ENCODE data around the gene NXF1. TPM values are rescaled to one million over a fixed set of nuclear protein-coding genes. Genes with fewer than 3 reads are reported as not detected.
"Not testable (repeated sequence)": the region's sequence is repeated elsewhere in the genome, so short reads cannot be mapped to it uniquely, and the experiment has no call there.

The NXF1 gene
- total RNA-seq, 2 experiments from 2014 or later: 70.8 to 83.6 TPM

GRCh38 chr11:62786318-62787004, 18.8 kb downstream of the NXF1 start:
- Mint-ChIP-seq H3K9me3 (no peaks in the 10 kb centered on the region), H3K4me3 (peak overlapping the region; percentile 79), H3K27ac (peak overlapping the region; percentile 88), H3K27me3 (no peaks in the 10 kb centered on the region), H3K36me3 (peaks cover 18% of the 10 kb centered on the region), H3K4me1 (ENCODE audit: low read depth) (peaks cover 36% of the 10 kb centered on the region)
- peak; percentile 91 for DNase-seq
- intact Hi-C loops (cut with micrococcal nuclease): loop anchor here (1.0 kb wide), 7 partner anchors 15 to 95 kb away; partner anchors contain the start of genes HNRNPUL2, NXF1, TAF6L and WDR74
- CTCF ChIA-PET: interaction anchor here (0.6 to 4.1 kb wide), 51 partner anchors 10 to 372 kb away, joined by 3 to 89 read pairs (median 5); partner anchors contain the start of genes B3GAT3, C11orf98, CSKMT and EEF1G
- POLR2A ChIA-PET: interaction anchor here (0.8 to 7.7 kb wide), 20 partner anchors 9 to 195 kb away, joined by 3 to 96 read pairs (median 8); partner anchors contain the start of genes INTS5, LBHD1, NXF1 and POLR2G

- ChIA-PET POLR2A (no interaction called here), CTCF (no interaction called here)
- Mint-ChIP-seq H3K27ac (no peak overlapping the region), H3K4me1 (ENCODE audit: low read depth) (peaks cover 18% of the 10 kb centered on the region), H3K9me3 (no peaks in the 10 kb centered on the region), H3K27me3 (no peaks in the 10 kb centered on the region), H3K36me3 (peaks cover 8% of the 10 kb centered on the region), H3K4me3 (no peak overlapping the region)
- intact Hi-C loops (cut with micrococcal nuclease): no loop called here
- no peak for DNase-seq
Measured at GRCh38 chr11:62782753-62783152, 22.5 kb downstream of the NXF1 start.

- H3K4me3 Mint-ChIP-seq: no peak overlapping the region
- H3K9me3 Mint-ChIP-seq: no peaks in the 10 kb centered on the region
- peaks cover 20% of the 10 kb centered on the region for H3K4me1 Mint-ChIP-seq (ENCODE audit: low read depth)
- intact Hi-C loops (cut with micrococcal nuclease): no loop called here
- CTCF ChIA-PET: interaction anchor here (9.0 kb wide), 1 partner anchor 8 kb away, joined by 89 read pairs; the partner anchor contains the start of gene TMEM179B
- DNase-seq: no peak
- H3K27ac Mint-ChIP-seq: peak overlapping the region; percentile 60
- peaks cover 4% of the 10 kb centered on the region for H3K36me3 Mint-ChIP-seq
- POLR2A ChIA-PET: interaction anchor here (2.2 kb wide), 1 partner anchor 8 kb away, joined by 9 read pairs; no protein-coding TSS in a partner anchor
- no peaks in the 10 kb centered on the region for H3K27me3 Mint-ChIP-seq
Measured at GRCh38 chr11:62778441-62778840, 26.8 kb downstream of the NXF1 start.

GRCh38 chr11:62777389-62777788, 27.9 kb downstream of the NXF1 start:
- intact Hi-C loops (cut with micrococcal nuclease): no loop called here
- H3K4me3 Mint-ChIP-seq: no peak overlapping the region
- peak; percentile 36 for DNase-seq
- peaks cover 20% of the 10 kb centered on the region for H3K4me1 Mint-ChIP-seq (ENCODE audit: low read depth)
- peaks cover 4% of the 10 kb centered on the region for H3K36me3 Mint-ChIP-seq
- CTCF ChIA-PET: interaction anchor here (9.0 kb wide), 1 partner anchor 9 kb away, joined by 89 read pairs; the partner anchor contains the start of gene TMEM179B
- H3K9me3 Mint-ChIP-seq: no peaks in the 10 kb centered on the region
- POLR2A ChIA-PET: interaction anchor here (0.7 to 2.2 kb wide), 4 partner anchors 9 to 104 kb away, joined by 3 to 9 read pairs (median 4); partner anchors contain the start of genes NXF1 and SLC3A2
- peak overlapping the region; percentile 64 for H3K27ac Mint-ChIP-seq
- H3K27me3 Mint-ChIP-seq: no peaks in the 10 kb centered on the region

GRCh38 chr11:62775646-62776045, 29.6 kb downstream of the NXF1 start:
- POLR2A ChIA-PET: interaction anchor here (1.2 to 2.4 kb wide), 3 partner anchors 11 to 65 kb away, joined by 3 to 11 read pairs (median 6); partner anchors contain the start of gene TMEM179B
- H3K27me3 Mint-ChIP-seq: no peaks in the 10 kb centered on the region
- CTCF ChIA-PET: interaction anchor here (1.0 to 9.0 kb wide), 2 partner anchors 8 to 11 kb away, joined by 4 to 89 read pairs; partner anchors contain the start of gene TMEM179B
- peaks cover 4% of the 10 kb centered on the region for H3K36me3 Mint-ChIP-seq
- no peak overlapping the region for H3K4me3 Mint-ChIP-seq
- H3K4me1 Mint-ChIP-seq (ENCODE audit: low read depth): peaks cover 26% of the 10 kb centered on the region
- H3K9me3 Mint-ChIP-seq: no peaks in the 10 kb centered on the region
- intact Hi-C loops (cut with micrococcal nuclease): no loop called here
- H3K27ac Mint-ChIP-seq: peak overlapping the region; percentile 42
- no peak for DNase-seq

- Mint-ChIP-seq H3K27me3 (no peaks in the 10 kb centered on the region), H3K9me3 (no peaks in the 10 kb centered on the region), H3K27ac (no peak overlapping the region), H3K4me3 (no peak overlapping the region), H3K4me1 (ENCODE audit: low read depth) (peaks cover 38% of the 10 kb centered on the region), H3K36me3 (peaks cover 6% of the 10 kb centered on the region)
- intact Hi-C loops (cut with micrococcal nuclease): no loop called here
- CTCF ChIA-PET: interaction anchor here (9.0 kb wide), 1 partner anchor 12 kb away, joined by 89 read pairs; the partner anchor contains the start of gene TMEM179B
- DNase-seq: no peak
- POLR2A ChIA-PET: interaction anchor here (0.6 to 2.4 kb wide), 5 partner anchors 13 to 161 kb away, joined by 3 to 11 read pairs (median 4); partner anchors contain the start of genes ROM1, SLC3A2 and TMEM179B
Measured at GRCh38 chr11:62774407-62774806, 30.8 kb downstream of the NXF1 start.

- H3K4me3 Mint-ChIP-seq: peak within 1 kb of the TSS; percentile 79
- peak within 1 kb of the TSS; percentile 94 for H3K27ac Mint-ChIP-seq
- CTCF ChIA-PET: interaction anchor here (0.9 to 9.0 kb wide), 6 partner anchors 10 to 347 kb away, joined by 3 to 89 read pairs (median 4); partner anchors contain the start of genes POLR2G, SLC3A2, TMEM179B and ZBTB3
- H3K9me3 Mint-ChIP-seq: no peaks in the 10 kb centered on the region
- intact Hi-C loops (cut with micrococcal nuclease): loop anchor here (1.0 to 2.0 kb wide), 5 partner anchors 10 to 69 kb away; partner anchors contain the start of genes POLR2G, TMEM179B, TTC9C and ZBTB3
- POLR2A ChIA-PET: interaction anchor here (0.7 to 4.2 kb wide), 12 partner anchors 10 to 369 kb away, joined by 3 to 32 read pairs (median 5); partner anchors contain the start of genes HNRNPUL2, NXF1, POLR2G and SLC3A2
- H3K27me3 Mint-ChIP-seq: no peaks in the 10 kb centered on the region
- DNase-seq: peak; percentile 98
- peaks cover 24% of the 10 kb centered on the region for H3K4me1 Mint-ChIP-seq (ENCODE audit: low read depth)
- peaks cover 8% of the 10 kb centered on the region for H3K36me3 Mint-ChIP-seq
Measured at GRCh38 chr11:62771144-62772021, 33.9 kb downstream of the NXF1 start, which contains the start of gene TAF6L. Gene TAF6L (plus strand): TSS chr11:62771396. CDS start chr11:62775784, 4,388 bp downstream.

- Mint-ChIP-seq H3K36me3 (peaks cover 13% of the 10 kb centered on the region), H3K4me1 (ENCODE audit: low read depth) (peaks cover 26% of the 10 kb centered on the region), H3K27ac (peak overlapping the region; percentile 94), H3K27me3 (no peaks in the 10 kb centered on the region), H3K9me3 (no peaks in the 10 kb centered on the region), H3K4me3 (peak overlapping the region; percentile 79)
- DNase-seq: peak; percentile 34
- intact Hi-C loops (cut with micrococcal nuclease): loop anchor here (1.0 to 2.0 kb wide), 5 partner anchors 9 to 70 kb away; partner anchors contain the start of genes POLR2G, TMEM179B, TTC9C and ZBTB3
- POLR2A ChIA-PET: interaction anchor here (0.7 to 4.2 kb wide), 11 partner anchors 9 to 369 kb away, joined by 3 to 32 read pairs (median 5); partner anchors contain the start of genes HNRNPUL2, NXF1, POLR2G and SLC3A2
- CTCF ChIA-PET: interaction anchor here (0.9 to 9.0 kb wide), 5 partner anchors 9 to 346 kb away, joined by 3 to 89 read pairs (median 4); partner anchors contain the start of genes POLR2G, TMEM179B and ZBTB3
Measured at GRCh38 chr11:62770778-62771143, 34.5 kb downstream of the NXF1 start.

GRCh38 chr11:62760867-62761227, 44.4 kb downstream of the NXF1 start:
- H3K27me3 Mint-ChIP-seq, DNase-seq, H3K9me3 Mint-ChIP-seq: not testable (repeated sequence)
- H3K36me3 Mint-ChIP-seq: peaks cover 12% of the 10 kb centered on the region
- peak overlapping the region; percentile 69 for H3K27ac Mint-ChIP-seq
- ChIA-PET POLR2A (interaction anchor here (1.0 to 3.1 kb wide), 6 partner anchors 8 to 95 kb away, joined by 4 to 18 read pairs (median 12); partner anchors contain the start of genes HNRNPUL2, TAF6L, TMEM179B and TTC9C), CTCF (interaction anchor here (0.6 to 3.0 kb wide), 8 partner anchors 9 to 381 kb away, joined by 3 to 16 read pairs (median 4); partner anchors contain the start of genes TAF6L and TMEM179B)
- H3K4me3 Mint-ChIP-seq: peak overlapping the region; percentile 96
- intact Hi-C loops (cut with micrococcal nuclease): loop anchor here (1.0 to 5.0 kb wide), 3 partner anchors 10 to 169 kb away; partner anchors contain the start of genes TAF6L and TUT1
- peaks cover 24% of the 10 kb centered on the region for H3K4me1 Mint-ChIP-seq (ENCODE audit: low read depth)

GRCh38 chr11:62757846-62758788, 47.1 kb downstream of the NXF1 start:
- intact Hi-C loops (cut with micrococcal nuclease): no loop called here
- peaks cover 7% of the 10 kb centered on the region for H3K36me3 Mint-ChIP-seq
- H3K9me3 Mint-ChIP-seq: no peaks in the 10 kb centered on the region
- CTCF ChIA-PET: interaction anchor here (0.6 to 0.9 kb wide), 2 partner anchors 27 to 28 kb away, joined by 3 read pairs; no protein-coding TSS in a partner anchor
- H3K4me1 Mint-ChIP-seq (ENCODE audit: low read depth): peaks cover 25% of the 10 kb centered on the region
- DNase-seq: no peak
- H3K27me3 Mint-ChIP-seq: no peaks in the 10 kb centered on the region
- H3K4me3 Mint-ChIP-seq: no peak overlapping the region
- POLR2A ChIA-PET: interaction anchor here (0.6 kb wide), 1 partner anchor 18 kb away, joined by 4 read pairs; no protein-coding TSS in a partner anchor
- H3K27ac Mint-ChIP-seq: no peak overlapping the region
